CD14-positive monocyte (primary cell): ENCODE data around the gene RGPD4. TPM values are rescaled to one million over a fixed set of nuclear protein-coding genes. Genes with fewer than 3 reads are reported as not detected.

Experiments
- DNase-seq, 3 donors: peaks; one replicate each; pipeline ENCODE4 v3.0.0-alpha.2; 2011 to 2022
- H2AFZ ChIP-seq: 2 replicates; pipeline ENCODE4 v1.6.0; 2012; ENCODE audit warnings: mild to moderate bottlenecking, low read depth, low read length, inconsistent platforms; ENCODE audit not compliant: insufficient read depth, poor library complexity, severe bottlenecking
- H3K27ac ChIP-seq, 2 donors: 1 replicate in 1 of 2; 2 replicates in 1 of 2; pipeline ENCODE4 v1.5.1; 2012 to 2013; ENCODE audit warnings: low read length in 2 of 2, control low read depth in 1 of 2, inconsistent platforms in 1 of 2, low read depth in 1 of 2, mild to moderate bottlenecking in 1 of 2
- H3K27me3 ChIP-seq, 2 donors: one replicate each; pipeline versions ENCODE4 v1.6.0 to v1.6.1; 2011 to 2013; ENCODE audit warnings: low read length in 2 of 2; ENCODE audit not compliant: control insufficient read depth in 2 of 2, insufficient read depth in 2 of 2
- H3K36me3 ChIP-seq, 2 donors: replicated peaks in 1 of 2; 1 replicate in 1 of 2; 2 replicates in 1 of 2; pipeline versions ENCODE4 v1.5.1 to v1.6.1; 2012 to 2013; ENCODE audit warnings: low read length in 2 of 2, control low read depth in 1 of 2, inconsistent platforms in 1 of 2, mild to moderate bottlenecking in 1 of 2; ENCODE audit not compliant: insufficient read depth in 2 of 2, control insufficient read depth in 1 of 2
- H3K4me1 ChIP-seq, 2 donors: 1 replicate in 1 of 2; 2 replicates in 1 of 2; pipeline versions ENCODE4 v1.5.1 to v1.6.1; 2012 to 2013; ENCODE audit warnings: low read length in 2 of 2, control low read depth in 1 of 2, inconsistent platforms in 1 of 2, mild to moderate bottlenecking in 1 of 2, moderate library complexity in 1 of 2; ENCODE audit not compliant: insufficient read depth in 2 of 2, control insufficient read depth in 1 of 2
- H3K4me2 ChIP-seq: replicated peaks from 2 replicates; pipeline ENCODE3; 2012; ENCODE audit warnings: low read length, moderate library complexity, mild to moderate bottlenecking; ENCODE audit not compliant: poor library complexity, severe bottlenecking; ENCODE audit errors: extremely low read depth
- H3K4me3 ChIP-seq, 3 experiments: fragments of 200-600 bp in 1 of 3; sonication (generic) in 1 of 3; replicated peaks in 1 of 3; 1 replicate in 2 of 3; 2 replicates in 1 of 3; pipeline ENCODE4 v1.5.1; 2011 to 2013; ENCODE audit warnings: low read length in 3 of 3, mild to moderate bottlenecking in 3 of 3, control low read depth in 2 of 3, low read depth in 2 of 3, inconsistent platforms in 1 of 3, moderate library complexity in 1 of 3
- H3K79me2 ChIP-seq: 2 replicates; pipeline ENCODE4 v1.6.0; 2012; ENCODE audit warnings: mild to moderate bottlenecking, control low read depth, inconsistent platforms, low read length, moderate library complexity; ENCODE audit not compliant: insufficient read depth
- H3K9ac ChIP-seq: 2 replicates; pipeline ENCODE4 v1.6.0; 2017; ENCODE audit warnings: low read length, mild to moderate bottlenecking; ENCODE audit not compliant: insufficient read depth, poor library complexity, severe bottlenecking
- H3K9me3 ChIP-seq, 2 donors: replicated peaks in 1 of 2; 1 replicate in 1 of 2; 2 replicates in 1 of 2; pipeline versions ENCODE4 v1.5.1 to v1.6.1; 2012 to 2013; ENCODE audit warnings: low read length in 2 of 2, control low read depth in 1 of 2; ENCODE audit not compliant: control insufficient read depth in 1 of 2, insufficient read depth in 1 of 2
- H4K20me1 ChIP-seq: 2 replicates; pipeline ENCODE4 v1.6.0; 2012; ENCODE audit warnings: mild to moderate bottlenecking, low read length, control low read depth, moderate library complexity; ENCODE audit not compliant: insufficient read depth
- H3K27ac Mint-ChIP-seq, 7 donors: one replicate each; pipeline ENCODE4 v1.8.0; 2020; ENCODE audit warnings: mild to moderate bottlenecking in 7 of 7, mixed read lengths in 7 of 7, moderate library complexity in 6 of 7, inconsistent platforms in 2 of 7
- H3K27me3 Mint-ChIP-seq, 3 donors: one replicate each; pipeline ENCODE4 v1.8.0; 2021 to 2022; ENCODE audit warnings: low read depth in 3 of 3, mild to moderate bottlenecking in 3 of 3, mixed read lengths in 3 of 3, moderate library complexity in 3 of 3, inconsistent platforms in 1 of 3
- H3K36me3 Mint-ChIP-seq, 2 donors: one replicate each; pipeline ENCODE4 v1.8.0; 2020; ENCODE audit warnings: mixed read lengths in 2 of 2, inconsistent platforms in 1 of 2, mild to moderate bottlenecking in 1 of 2
- H3K4me1 Mint-ChIP-seq: one replicate; pipeline ENCODE4 v1.8.0; 2020; ENCODE audit warnings: mild to moderate bottlenecking, mixed read lengths
- H3K4me3 Mint-ChIP-seq, 2 donors: one replicate each; pipeline ENCODE4 v1.8.0; 2020; ENCODE audit warnings: mild to moderate bottlenecking in 2 of 2, mixed read lengths in 2 of 2, moderate library complexity in 1 of 2
- H3K9me3 Mint-ChIP-seq, 7 donors: one replicate each; pipeline ENCODE4 v1.8.0; 2020 to 2022; ENCODE audit warnings: mixed read lengths in 7 of 7, mild to moderate bottlenecking in 6 of 7, moderate library complexity in 6 of 7, inconsistent platforms in 2 of 7
- CTCF ChIP-seq: fragments of 200-600 bp; IDR thresholded peaks from one replicate; pipeline ENCODE4 v1.8.0; 2022; ENCODE audit warnings: antibody characterized with exemption, mild to moderate bottlenecking
- WGBS: methylation state at CpG from one replicate; pipeline ENCODE4 v1.1.5; 2013; ENCODE audit warnings: missing lambda C conversion rate; ENCODE audit not compliant: insufficient coverage; 5-methylcytosine and 5-hydroxymethylcytosine counted together
- intact Hi-C, 2 donors: fragments of 100-400 bp; cut with micrococcal nuclease; formaldehyde crosslinking; loops; one replicate each; pipeline versions ENCODE4 v1.15.0 to v1.15.1; 2023
- polyA plus RNA-seq, 3 donors: library from polyadenylated mRNA; depleted of rRNA in 1 of 3; unstranded in 2 of 3; stranded (reverse) in 1 of 3; fragments of 300-500 nt in 2 of 3; fragments of >200 nt in 1 of 3; fragmentation: Illumina TruSeq in 2 of 3; gene quantifications; 1 replicate in 2 of 3; 2 replicates in 1 of 3; pipeline ENCODE4 v1.2.3, GENCODE V29; 2012 to 2021

RGPD4 gene
- polyA plus RNA-seq, 3 donors = not detected

- Mint-ChIP-seq H3K27ac (no peak overlapping the region), H3K27me3 (peaks cover 0 to 2% (median 0%) of the 10 kb centered on the region in 3 donors), H3K4me3 (no peak overlapping the region), H3K4me1 (peaks cover 3% of the 10 kb centered on the region), H3K36me3 (no peaks in the 10 kb centered on the region), H3K9me3 (peaks cover 0 to 4% (median 2%) of the 10 kb centered on the region in 7 donors)
- Histone ChIP-seq H3K27me3 (no peaks in the 10 kb centered on the region), H3K4me1 (no peaks in the 10 kb centered on the region), H3K9me3 (no peaks in the 10 kb centered on the region), H4K20me1 (no peaks in the 10 kb centered on the region), H3K36me3 (no peaks in the 10 kb centered on the region), H3K27ac (no peak overlapping the region), H3K4me3 (no peak overlapping the region), H3K4me2 (no peak overlapping the region), H3K79me2 (no peaks in the 10 kb centered on the region), H3K9ac (no peak overlapping the region), H2AFZ (no peak overlapping the region)
- WGBS = 96% methylated on average over 3 of the region's 5 CpGs
- no peak for DNase-seq
- intact Hi-C loops = no loop called here
- TF ChIP-seq CTCF = no peak
Measured at GRCh38 chr2:107812006-107812405, 14.7 kb upstream of the RGPD4 start.

GRCh38 chr2:107817378-107817777, 9.3 kb upstream of the RGPD4 start:
- Mint-ChIP-seq H3K4me1 (no peaks in the 10 kb centered on the region), H3K36me3 (no peaks in the 10 kb centered on the region), H3K27me3 (no peaks in the 10 kb centered on the region), H3K27ac (no peak overlapping the region), H3K4me3 (no peak overlapping the region), H3K9me3 (peaks cover 0 to 4% (median 3%) of the 10 kb centered on the region in 7 donors)
- Histone ChIP-seq H2AFZ (no peak overlapping the region), H3K9me3 (no peaks in the 10 kb centered on the region), H3K27ac (no peak overlapping the region), H3K27me3 (no peaks in the 10 kb centered on the region), H3K4me1 (no peaks in the 10 kb centered on the region), H3K79me2 (no peaks in the 10 kb centered on the region), H3K4me2 (no peak overlapping the region), H3K9ac (no peak overlapping the region), H3K4me3 (no peak overlapping the region), H4K20me1 (no peaks in the 10 kb centered on the region), H3K36me3 (no peaks in the 10 kb centered on the region)
- 93% methylated on average over 3 of the region's 5 CpGs for WGBS
- intact Hi-C loops = no loop called here
- no peak for DNase-seq
- TF ChIP-seq CTCF = no peak
